KOPT-K1 (cell line): Measurements from ENCODE around the gene IL15.
A peak's percentile ranks its signal among the peaks of the same experiment; 100 is the strongest.
"Not testable (repeated sequence)": the region's sequence is repeated elsewhere in the genome, so short reads cannot be mapped to it uniquely, and the experiment has no call there.

Experiments
- H3K27ac ChIP-seq: fragments of 200-600 bp; sonication (generic); 2 replicates; pipeline ENCODE4 v1.5.1; 2016; ENCODE audit warnings: antibody characterized with exemption, mild to moderate bottlenecking, low read depth, low read length; ENCODE audit not compliant: poor library complexity, severe bottlenecking
- H3K36me3 ChIP-seq: fragments of 200-600 bp; sonication (generic); 2 replicates; pipeline ENCODE4 v1.5.1; 2017; ENCODE audit warnings: antibody characterized with exemption, mild to moderate bottlenecking, low read length, moderate library complexity; ENCODE audit not compliant: insufficient read depth
- H3K9me3 ChIP-seq: fragments of 200-600 bp; sonication (generic); 2 replicates; pipeline ENCODE4 v1.5.1; 2017; ENCODE audit warnings: antibody characterized with exemption, low read length, mild to moderate bottlenecking; ENCODE audit not compliant: insufficient read depth, poor library complexity, severe bottlenecking

Gene IL15

GRCh38 chr4:141636082-141636770 is at the start of gene IL15:
Gene IL15 (plus strand): TSS chr4:141636583. CDS start chr4:141719465, 82,882 bp downstream.
- Histone ChIP-seq H3K36me3 (no peaks in the 10 kb centered on the region), H3K9me3 (no peaks in the 10 kb centered on the region), H3K27ac (peak within 1 kb of the TSS; percentile 76)

DNA sequence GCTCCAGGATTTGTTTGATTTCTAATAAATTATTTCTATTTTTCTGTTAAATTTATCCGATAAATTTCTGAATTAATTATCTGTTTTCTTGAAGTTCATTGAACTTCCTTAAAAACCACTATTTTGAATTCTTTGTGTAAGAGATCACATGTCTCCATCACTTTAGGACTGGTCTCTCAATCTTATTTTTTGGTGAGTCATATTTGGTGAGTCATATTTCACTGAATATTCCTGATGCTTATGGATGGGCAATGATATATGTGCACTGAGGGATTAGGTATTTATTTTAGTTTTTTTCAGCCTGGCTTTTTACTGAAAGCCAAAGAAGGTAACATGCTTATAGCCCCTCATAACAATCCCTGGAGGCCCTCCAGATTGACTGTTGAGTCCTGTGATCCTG is 48.5 kb upstream of the IL15 start:
- Histone ChIP-seq H3K27ac (no peak overlapping the region), H3K36me3 (no peaks in the 10 kb centered on the region), H3K9me3 (peaks cover 26% of the 10 kb centered on the region)

DNA sequence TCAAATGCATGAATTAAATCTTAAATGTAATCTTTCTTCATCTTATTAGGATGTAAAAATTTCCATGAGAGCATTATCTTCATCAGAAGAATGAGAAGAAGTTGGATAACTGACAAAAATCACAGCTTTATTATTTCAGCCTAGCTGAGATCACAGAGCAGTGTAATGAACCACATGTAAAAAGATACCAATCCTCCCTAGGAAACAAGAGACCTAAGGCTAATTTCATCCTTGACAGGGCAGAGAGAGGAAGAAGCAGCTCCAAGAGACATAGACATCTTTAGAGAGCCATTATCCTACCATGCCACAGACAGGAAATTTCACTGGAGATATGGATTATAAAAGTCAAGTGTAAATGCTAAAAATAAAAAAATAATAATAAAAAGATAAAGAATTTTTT is 40.9 kb upstream of the IL15 start:
- Histone ChIP-seq H3K27ac (no peak overlapping the region), H3K36me3 (no peaks in the 10 kb centered on the region), H3K9me3 (peaks cover 15% of the 10 kb centered on the region)

DNA sequence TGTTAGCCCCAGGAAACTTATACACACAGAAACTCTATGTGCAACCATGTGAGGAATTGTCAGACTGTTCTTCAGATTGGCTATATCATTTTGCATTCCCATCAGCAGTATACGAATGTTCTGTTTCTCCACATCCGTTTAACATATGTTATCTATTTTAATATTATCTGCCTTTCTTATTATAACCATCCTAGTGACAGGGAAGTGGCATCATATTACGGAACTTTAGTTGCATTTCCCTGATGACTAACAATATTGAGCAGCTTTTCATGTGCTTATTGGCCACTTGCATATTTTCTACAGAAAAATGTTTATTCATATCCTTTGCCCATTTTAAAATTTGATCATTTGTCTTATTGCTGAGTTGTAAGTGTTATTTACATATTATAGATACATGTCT is 36.5 kb upstream of the IL15 start:
- no peaks in the 10 kb centered on the region for H3K9me3 ChIP-seq
- H3K36me3 ChIP-seq, result no peaks in the 10 kb centered on the region
- H3K27ac ChIP-seq, result no peak overlapping the region

DNA sequence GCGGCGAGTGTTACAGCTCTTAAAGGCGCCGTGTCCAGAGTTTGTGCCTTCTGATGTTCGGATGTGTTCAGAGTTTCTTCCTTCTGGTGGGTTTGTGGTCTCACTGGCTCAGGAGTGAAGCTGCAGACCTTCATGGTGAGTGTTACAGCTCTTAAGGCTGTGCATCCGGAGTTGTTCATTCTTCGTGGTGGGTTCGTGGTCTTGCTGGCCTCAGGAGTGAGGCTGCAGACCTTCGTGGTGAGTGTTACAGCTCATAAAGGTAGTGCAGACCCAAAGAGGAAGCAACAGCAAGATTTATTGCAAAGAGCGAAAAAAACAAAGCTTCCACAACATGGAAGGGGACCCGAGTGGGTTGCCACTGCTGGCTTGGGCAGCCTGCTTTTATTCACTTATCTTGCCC is 31.7 kb upstream of the IL15 start:
- H3K27ac ChIP-seq, H3K36me3 ChIP-seq, H3K9me3 ChIP-seq: not testable (repeated sequence)

DNA sequence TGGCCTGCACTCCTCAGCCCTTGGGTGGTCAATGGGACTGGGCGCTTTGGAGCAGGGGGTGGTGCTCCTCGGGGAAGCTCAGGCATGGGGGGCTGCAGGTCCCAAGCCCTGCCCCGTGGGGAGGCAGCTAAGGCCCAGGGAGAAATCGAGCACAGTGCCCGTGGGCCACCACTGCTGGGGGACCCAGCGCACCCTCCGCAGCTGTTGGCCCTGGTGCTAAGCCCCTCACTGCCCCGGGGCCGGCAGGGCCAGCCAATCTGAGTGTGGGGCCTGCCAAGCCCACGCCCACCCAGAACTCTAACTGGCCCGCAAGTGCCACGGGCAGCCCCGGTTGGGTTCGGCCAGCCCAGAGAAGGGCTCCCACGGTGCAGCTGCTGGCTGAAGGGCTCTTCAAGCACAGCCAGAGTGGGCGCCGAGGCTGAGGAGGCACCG is 30.9 kb upstream of the IL15 start:
- Histone ChIP-seq H3K9me3 (no peaks in the 10 kb centered on the region), H3K36me3 (no peaks in the 10 kb centered on the region), H3K27ac (no peak overlapping the region)

DNA sequence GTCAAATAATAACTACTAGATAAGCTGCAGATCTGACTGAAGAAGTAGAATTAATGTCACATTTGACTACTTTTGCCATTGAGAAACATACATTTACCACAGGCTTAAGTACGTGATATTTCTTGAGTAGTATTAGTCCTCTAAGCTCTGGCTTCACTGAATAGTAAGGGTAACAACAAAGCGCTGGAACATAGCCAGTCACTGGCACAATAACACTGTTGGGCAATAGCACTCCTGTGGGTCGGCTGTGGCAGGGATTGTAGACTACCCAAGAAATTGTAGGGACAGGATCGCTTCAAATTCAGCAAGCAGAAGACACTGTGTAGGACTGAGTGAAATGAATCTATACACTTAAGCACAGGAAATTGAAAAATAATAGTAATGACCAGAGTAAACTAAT is 27.1 kb upstream of the IL15 start:
- no peaks in the 10 kb centered on the region for H3K9me3 ChIP-seq
- H3K36me3 ChIP-seq, result no peaks in the 10 kb centered on the region
- H3K27ac ChIP-seq, result no peak overlapping the region

DNA sequence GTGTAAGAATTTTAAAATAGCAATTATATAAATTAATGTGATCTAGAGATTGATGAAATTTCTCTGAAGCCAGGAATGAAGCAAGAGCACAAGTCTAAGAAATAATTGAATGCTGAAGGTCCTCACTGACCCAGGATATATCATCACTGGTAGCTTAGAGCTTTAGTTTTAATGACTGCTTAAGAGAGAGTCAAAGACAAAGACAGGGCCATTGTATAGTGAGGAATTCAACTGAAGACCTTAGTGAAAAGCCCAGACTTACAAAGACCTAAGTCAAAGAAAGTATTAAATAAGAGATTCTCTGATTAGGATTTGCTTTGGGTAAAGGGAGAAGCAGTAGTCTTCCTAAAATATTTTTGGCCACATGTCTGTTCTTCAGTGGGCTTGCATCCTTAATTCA is 26.0 kb upstream of the IL15 start:
- Histone ChIP-seq H3K36me3 (no peaks in the 10 kb centered on the region), H3K9me3 (no peaks in the 10 kb centered on the region), H3K27ac (no peak overlapping the region)

DNA sequence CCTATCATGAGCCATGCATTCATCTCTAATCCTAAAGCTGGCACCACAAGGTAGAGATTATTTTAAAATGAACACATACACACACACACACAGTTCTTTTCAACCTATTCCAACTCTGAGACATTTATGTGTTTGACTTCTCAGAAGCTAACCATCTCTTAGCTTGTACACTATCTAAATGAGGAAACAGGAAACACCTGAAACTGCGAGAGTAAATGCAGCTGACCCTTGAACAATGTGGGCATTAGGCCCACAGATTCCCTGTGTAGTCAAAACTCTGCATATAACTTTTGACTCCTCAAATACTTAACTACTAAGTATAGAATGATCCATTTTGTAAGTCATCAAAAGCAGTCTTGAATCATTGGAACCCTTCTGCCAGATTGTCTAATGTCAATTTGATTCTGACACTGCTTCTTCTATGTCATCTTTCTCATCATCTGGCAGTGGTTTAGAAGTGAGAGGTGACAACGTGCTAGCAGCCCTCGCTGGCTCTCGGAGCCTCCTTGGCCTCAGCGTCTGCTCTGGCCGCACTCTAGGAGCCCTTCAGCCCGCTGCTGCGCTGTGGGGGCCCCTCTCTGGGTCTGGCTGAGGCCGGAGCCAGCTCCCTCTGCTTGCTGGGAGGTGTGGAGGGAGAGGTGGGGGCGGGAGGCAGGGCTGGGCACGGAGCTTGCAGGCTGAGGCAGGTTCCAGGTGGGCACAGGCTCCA is 21.4 kb upstream of the IL15 start:
- no peaks in the 10 kb centered on the region for H3K36me3 ChIP-seq
- no peak overlapping the region for H3K27ac ChIP-seq
- peaks cover 3% of the 10 kb centered on the region for H3K9me3 ChIP-seq

GRCh38 chr4:141615587-141615918 is 20.8 kb upstream of the IL15 start:
- H3K9me3 ChIP-seq, H3K36me3 ChIP-seq, H3K27ac ChIP-seq: not testable (repeated sequence)

DNA sequence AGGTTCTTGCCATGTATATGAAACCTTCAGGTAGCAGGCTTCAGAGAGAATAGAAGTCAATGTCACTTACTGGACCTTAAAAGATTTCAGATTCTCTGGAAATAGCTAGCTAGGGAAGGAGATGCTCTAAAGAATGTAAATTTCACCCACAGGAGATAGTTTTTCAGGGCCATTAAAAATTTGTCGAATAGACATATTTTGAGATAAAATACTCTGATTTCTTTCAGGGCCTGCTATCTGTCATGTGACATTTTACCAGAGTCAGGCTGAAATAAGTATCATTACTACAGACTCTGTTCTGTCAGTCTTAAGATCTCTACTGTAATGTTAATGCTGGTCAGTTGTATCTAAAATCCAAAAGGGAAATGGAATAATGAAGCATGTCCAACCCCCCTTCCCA is 15.7 kb upstream of the IL15 start:
- Histone ChIP-seq H3K9me3 (peaks cover 3% of the 10 kb centered on the region), H3K27ac (no peak overlapping the region), H3K36me3 (no peaks in the 10 kb centered on the region)

- Histone ChIP-seq H3K27ac (no peak overlapping the region), H3K9me3 (no peaks in the 10 kb centered on the region), H3K36me3 (no peaks in the 10 kb centered on the region)
Observed at GRCh38 chr4:141625023-141625422, 11.4 kb upstream of the IL15 start.

DNA sequence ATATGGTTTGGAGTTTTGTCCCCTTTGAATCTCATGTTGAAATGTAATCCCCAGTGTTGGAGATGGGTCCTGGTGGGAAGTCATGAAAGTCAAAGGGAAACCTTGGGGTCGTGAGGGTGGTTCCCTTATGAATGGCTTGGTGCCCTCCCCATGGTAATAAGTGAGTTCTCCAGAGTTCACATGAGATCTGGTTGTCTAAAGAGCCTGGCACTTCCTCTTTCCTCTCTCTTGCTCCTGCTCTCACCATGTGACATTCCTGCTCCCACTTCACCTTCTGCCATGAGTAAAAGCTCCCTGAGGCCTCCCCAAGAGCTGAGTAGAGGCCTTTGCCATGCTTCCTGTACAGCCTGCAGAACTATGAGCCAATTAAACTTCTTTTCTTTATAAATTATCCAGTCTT is 5.5 kb upstream of the IL15 start:
- Histone ChIP-seq H3K36me3 (no peaks in the 10 kb centered on the region), H3K9me3 (no peaks in the 10 kb centered on the region), H3K27ac (no peak overlapping the region)

GRCh38 chr4:141635736-141636081 is 674 bp upstream of the IL15 start:
- H3K9me3 ChIP-seq, result no peaks in the 10 kb centered on the region
- no peaks in the 10 kb centered on the region for H3K36me3 ChIP-seq
- peak overlapping the region; percentile 76 for H3K27ac ChIP-seq

- no peaks in the 10 kb centered on the region for H3K9me3 ChIP-seq
- no peaks in the 10 kb centered on the region for H3K36me3 ChIP-seq
- peak overlapping the region; percentile 76 for H3K27ac ChIP-seq
Observed at GRCh38 chr4:141636771-141637460, 533 bp downstream of the IL15 start.

GRCh38 chr4:141637565-141637964 is 1.2 kb downstream of the IL15 start:
- Histone ChIP-seq H3K27ac (peak overlapping the region; percentile 76), H3K9me3 (no peaks in the 10 kb centered on the region), H3K36me3 (no peaks in the 10 kb centered on the region)
